C4-2B (cell line): ENCODE measurements around the gene ZBTB21.

Experiments used
- CTCF ChIP-seq: fragments of 450-650 bp; conservative IDR thresholded peaks from 2 replicates; pipeline ENCODE4 v1.5.1; 2017; ENCODE audit warnings: mild to moderate bottlenecking
- ZFX ChIP-seq: fragments of 450-650 bp; IDR thresholded peaks from 2 replicates; pipeline ENCODE4 v1.6.1; 2017

GRCh38 chr21:42049578-42050430 is 39.6 kb upstream of the ZBTB21 start:
- no peak for TF ChIP-seq CTCF
- TF ChIP-seq ZFX = no peak
